NCI-H2107 (cell line): ENCODE results near the gene AHDC1.
"Not testable (repeated sequence)": the region's sequence is repeated elsewhere in the genome, so short reads cannot be mapped to it uniquely, and the experiment has no call there.

ENCODE experiments used
- DNase-seq: peaks from one replicate; lab custom pipeline; 2025; lab: John Stamatoyannopoulos, UW

Gene AHDC1

GRCh38 chr1:27551170-27551952 is 52.6 kb downstream of the AHDC1 start:
- DNase-seq = no peak

GRCh38 chr1:27550510-27551169 is 53.3 kb downstream of the AHDC1 start:
- DNase-seq = no peak

DNA sequence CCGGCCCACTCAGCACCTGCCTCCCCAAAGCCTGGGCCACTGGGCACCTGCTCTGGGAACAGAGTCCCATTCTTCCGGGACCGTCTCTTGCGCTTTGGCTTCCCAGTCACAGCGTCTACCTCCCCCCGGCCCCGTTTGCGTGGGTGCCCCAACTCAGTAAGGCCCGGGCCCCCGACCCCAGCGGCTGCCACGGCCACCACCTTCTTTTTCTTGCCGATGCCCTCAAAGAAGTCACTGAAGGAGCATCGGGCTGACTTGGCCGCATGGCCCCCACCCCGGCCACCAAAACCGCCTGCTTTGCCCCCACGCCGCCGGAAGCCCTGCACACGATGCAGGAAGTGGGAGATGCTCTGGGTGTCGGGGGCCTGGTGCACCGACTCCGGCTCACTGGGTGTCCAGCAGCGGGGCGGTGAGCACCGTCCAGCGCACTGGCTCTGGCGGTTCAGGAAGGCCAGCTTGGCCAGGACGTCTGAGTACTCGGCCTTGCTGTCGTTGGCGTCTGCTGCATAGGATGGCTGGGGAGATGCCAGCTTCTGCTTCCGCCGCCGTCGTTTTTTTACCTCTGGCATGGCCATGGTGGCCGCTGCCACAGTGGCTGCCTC is 54.0 kb downstream of the AHDC1 start:
- DNase-seq = no peak

DNA sequence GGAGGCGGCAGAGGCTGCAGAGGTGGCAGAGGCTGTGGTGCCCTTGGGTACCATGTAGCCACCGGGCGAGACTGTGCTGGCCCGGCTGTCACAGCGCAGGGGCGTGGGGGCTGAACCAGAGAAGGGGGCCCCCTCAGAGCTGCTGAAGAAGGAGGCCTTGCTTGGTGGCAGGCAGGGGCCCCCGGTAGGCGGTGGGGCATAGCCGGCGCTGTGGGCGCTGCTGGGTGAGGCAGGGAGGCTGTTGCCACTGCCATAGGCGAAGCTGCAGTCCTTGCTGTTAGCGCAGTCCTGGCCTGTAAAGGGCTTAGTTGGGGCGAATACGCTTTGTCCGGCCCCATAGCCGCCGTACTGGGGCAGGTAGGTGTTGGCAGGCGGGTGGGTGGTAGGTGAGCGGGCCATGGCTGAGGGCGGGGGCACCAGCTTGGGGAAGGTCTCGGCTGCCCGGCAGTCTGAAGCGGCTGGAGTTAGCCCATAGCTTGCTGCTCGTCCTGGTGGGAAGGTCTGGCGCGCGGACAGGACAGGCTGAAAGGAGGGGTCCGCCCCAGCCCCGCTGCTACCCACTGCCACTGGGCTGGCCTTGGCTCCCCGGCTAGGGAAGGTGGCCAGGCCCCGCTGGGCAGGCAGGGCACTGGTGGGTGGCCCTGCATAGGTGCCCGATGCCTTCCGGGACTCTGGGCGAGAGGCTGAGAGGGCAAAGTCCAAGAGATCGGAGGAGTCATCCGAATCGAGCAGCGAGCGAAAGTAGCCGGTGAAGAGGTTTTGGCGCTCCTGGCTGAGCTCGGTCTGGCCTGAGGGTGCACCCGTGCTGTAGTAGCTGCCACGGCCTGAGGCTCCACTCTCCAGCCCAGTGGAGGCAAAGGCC is 54.9 kb downstream of the AHDC1 start:
- DNase-seq = no peak

DNA sequence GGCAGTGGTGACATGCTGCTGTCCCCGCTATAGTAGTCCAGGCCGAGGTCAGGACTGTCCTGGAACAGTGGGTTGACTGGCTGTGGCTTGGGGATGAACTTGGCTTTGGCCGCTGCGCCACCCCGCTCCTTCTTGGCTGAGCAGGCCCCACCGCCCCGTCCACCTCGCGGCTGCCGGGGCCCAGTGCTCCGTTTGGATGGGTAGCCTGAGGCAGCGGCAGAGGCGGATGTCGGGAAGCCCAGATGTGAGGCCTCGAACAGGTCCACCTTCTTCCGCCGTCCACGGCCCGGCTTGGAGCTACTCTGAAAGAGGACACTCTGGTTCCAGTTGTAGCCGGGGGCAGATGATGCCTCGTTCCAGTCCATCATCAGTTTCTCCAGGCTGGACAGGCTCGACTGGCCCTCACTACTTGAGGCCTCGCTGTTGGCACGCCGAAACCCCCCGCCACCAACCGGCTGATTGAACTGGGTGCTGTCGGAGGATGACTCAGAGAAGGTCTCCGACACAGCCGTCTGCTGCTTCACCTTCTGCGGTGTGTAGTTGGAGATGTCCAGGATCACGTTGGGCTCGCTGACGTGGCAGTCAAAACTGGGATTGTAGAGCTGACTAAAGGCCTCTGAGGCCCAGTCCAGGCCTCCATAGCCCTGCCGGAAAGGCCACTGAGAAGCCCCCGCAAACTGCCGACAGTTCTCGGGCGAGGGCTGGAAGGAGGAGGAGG is 55.6 kb downstream of the AHDC1 start:
- no peak for DNase-seq

DNA sequence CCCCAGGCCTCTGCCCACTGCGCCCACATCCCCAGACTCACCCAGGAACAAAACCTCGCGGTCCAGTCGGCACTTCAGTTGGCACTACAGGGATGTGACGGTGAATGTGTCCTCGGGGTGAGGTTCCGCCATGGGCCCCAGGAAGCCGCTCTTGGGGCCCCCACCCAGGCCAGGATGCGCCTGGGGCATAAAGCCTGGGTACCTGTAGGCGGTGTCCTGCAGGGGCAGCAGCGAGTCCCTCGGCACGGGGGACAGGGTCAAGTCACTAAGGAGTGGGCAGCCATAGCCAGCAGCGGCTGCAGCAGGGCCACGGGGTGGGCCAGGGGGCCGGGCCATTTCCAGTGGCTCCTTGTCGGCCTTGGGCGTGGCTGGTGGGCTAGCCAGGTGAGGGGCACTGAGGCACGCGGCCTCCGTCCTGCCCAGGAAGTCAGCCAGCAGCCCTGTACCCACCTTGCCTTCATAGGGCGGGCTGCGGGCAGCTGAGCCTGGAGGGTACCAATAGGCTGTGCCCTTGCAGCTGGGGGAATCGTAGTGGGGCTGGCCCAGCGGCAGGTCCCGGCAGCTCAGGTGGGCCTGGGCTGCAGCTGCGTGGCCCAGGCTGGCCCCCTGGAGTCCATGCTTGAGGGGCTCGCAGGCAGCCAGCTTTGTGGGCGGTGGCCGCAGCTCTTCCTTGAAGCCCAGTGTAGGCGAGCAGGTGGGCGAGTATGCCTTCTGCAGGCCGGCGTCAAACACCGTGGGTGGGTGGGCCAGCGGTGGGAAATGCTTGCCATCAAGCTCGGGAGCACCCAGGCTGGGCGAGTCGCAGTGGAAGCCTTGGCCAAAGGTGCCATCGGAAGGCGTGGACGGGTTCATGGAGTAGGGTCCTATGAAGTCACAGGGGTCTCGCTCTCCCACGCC is 56.5 kb downstream of the AHDC1 start:
- no peak for DNase-seq

DNA sequence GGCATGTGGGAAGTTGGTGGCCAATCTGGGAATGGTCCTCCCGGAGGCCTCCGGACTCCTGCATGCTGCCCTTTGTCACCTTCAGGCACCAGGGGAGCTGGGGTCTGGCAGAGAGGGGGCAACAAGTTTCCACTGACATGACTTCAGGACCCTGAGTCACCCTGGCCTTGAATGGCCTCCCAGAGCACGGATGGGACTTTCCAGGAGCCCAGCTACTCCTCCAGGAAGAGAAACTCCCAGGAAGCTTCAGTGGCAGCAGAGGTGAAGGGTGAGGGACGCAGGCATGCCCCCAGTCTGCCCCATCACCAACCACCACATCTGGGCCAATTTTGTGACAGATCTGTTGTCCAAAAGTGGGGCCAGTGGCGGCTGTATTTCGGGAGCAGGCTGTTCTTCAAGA is 58.1 kb downstream of the AHDC1 start:
- no peak for DNase-seq

- DNase-seq = no peak
These were observed 58.7 kb downstream of the AHDC1 start for GRCh38 chr1:27545271-27545670.

- no peak for DNase-seq
These were observed 59.1 kb downstream of the AHDC1 start for GRCh38 chr1:27544834-27545233.

- no peak for DNase-seq
These were observed 60.7 kb downstream of the AHDC1 start for GRCh38 chr1:27543284-27543683.

DNA sequence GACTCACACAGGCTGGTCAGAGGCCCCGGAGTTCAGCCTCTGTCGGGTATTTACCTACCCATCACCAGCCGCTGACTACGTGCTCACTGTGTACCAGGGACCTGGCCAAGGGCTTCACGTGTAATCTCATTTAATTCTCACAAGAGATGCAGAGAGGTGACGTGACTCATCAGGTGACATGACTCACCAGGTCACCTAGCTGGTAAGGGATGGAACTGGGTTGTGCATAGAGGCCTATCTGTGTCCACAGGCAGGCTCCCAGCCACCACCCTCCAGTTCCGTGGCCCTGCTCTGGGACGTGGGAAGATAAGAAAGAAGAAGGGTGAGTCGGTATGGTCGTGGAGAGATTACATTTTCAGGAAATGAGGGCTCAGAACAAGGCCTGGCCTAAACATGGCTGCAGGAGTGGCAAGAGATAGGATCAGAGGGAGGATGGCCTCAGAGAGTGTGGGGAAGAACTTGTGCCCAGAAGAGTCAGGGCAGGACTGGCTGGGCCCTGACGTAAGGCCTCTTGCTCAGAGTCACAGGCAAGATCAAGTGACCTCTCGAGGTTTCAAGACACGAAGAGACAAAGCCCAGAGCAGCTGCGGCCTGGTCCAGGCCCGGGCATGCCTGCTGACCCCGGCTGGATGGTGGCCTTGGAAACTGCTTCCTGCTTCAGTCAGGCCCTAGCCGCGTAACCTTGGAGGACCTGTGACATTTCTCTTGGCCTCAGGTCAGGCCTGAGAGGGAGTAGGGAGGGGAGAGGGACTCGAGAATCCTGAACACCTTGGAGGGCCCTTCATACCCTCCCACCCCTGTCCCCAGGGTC is 61.3 kb downstream of the AHDC1 start:
- no peak for DNase-seq

GRCh38 chr1:27539901-27540861 is 63.8 kb downstream of the AHDC1 start:
- no peak for DNase-seq

DNA sequence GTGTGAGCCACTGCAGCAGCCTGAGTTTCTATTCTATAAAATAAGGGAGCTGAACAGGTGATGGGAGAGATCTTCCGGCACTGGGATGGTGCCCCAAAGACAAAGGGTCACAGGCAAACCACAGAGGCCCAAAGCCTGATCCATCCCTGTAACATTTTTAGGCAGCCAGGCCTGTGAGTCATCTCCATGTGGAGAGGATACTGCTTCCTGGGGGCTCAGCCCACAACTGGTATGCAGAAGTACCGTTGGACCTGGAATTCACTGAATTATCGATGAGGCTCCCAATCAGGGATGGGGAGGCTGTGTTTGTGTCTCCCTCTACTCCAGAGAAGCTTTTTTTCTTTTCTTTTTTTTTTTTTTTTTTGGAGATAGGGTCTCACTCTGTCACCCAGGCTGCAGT is 65.2 kb downstream of the AHDC1 start:
- no peak for DNase-seq

DNA sequence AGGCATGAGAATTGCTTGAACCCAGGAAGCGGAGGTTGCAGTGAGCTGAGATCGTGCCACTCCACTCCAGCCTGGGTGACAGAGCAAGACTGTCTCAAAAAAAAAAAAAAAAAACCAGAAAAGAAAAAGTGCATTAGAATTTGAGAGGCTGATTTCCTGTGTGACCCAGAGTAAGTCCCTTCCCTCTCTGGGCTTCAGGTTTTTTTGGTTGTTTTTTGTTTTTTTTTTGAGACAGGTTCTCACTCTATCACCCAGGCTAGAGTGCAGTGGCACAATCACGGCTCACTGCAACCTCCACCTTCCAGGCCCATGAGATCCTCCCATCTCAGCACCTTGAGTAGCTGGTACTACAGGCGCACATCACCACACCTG is 65.7 kb downstream of the AHDC1 start:
- not testable (repeated sequence) for DNase-seq

DNA sequence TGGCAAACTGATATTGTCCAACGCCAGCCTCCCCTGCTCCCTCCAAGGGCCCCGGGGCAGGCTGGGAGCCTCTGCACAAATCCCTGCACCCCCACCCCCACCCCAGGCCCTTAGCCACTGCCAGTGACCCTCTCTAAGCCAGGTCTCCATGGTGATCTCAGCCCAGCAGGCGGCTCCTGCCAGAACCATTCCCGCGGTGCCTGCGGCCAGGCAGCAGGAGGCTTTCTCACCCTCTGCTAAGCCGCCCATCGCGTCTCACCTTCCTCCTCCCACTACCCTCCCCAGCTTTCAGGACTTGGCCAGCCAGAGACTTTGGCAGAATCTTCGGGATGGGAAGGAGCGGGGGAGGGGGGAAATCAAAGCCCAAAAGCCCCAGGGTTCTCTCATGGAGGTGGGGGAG is 67.2 kb downstream of the AHDC1 start:
- peak; percentile 70 for DNase-seq

- DNase-seq = no peak
These were observed 67.8 kb downstream of the AHDC1 start for GRCh38 chr1:27536010-27536757.

- no peak for DNase-seq
These were observed 68.6 kb downstream of the AHDC1 start for GRCh38 chr1:27535386-27535785.
